Measurements from ENCODE around the gene MX1.
"Not testable (repeated sequence)": the region's sequence is repeated elsewhere in the genome, so short reads cannot be mapped to it uniquely, and the experiment has no call there.

MX1 gene

DNA sequence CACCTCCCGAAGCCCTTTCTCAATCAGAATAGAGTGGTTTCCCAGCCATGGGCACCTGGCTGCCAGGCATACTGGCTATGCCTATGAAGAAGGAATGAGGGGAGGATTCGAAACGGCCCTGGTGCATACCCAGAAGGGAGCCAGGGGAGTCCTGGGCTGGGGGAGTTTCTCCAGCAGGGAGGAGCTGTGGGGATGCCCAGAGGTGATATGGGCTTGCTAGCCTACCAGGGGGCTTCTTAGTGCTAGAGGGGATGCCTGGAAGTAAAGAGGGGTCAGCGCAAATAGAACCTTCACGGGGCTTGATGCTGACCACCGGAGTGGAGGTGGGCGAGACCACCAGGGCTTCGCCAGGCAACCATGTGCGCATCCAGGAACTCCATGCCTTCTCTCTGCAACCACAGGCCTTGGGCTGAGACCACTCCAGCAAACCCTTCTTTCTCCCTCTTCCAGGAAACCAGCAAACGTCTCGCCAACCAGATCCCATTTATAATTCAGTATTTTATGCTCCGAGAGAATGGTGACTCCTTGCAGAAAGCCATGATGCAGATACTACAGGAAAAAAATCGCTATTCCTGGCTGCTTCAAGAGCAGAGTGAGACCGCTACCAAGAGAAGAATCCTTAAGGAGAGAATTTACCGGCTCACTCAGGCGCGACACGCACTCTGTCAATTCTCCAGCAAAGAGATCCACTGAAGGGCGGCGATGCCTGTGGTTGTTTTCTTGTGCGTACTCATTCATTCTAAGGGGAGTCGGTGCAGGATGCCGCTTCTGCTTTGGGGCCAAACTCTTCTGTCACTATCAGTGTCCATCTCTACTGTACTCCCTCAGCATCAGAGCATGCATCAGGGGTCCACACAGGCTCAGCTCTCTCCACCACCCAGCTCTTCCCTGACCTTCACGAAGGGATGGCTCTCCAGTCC is 18.2 kb upstream of the MX1 start:
- DNase-seq (ENCODE audit: low spot score), result no peak

DNA sequence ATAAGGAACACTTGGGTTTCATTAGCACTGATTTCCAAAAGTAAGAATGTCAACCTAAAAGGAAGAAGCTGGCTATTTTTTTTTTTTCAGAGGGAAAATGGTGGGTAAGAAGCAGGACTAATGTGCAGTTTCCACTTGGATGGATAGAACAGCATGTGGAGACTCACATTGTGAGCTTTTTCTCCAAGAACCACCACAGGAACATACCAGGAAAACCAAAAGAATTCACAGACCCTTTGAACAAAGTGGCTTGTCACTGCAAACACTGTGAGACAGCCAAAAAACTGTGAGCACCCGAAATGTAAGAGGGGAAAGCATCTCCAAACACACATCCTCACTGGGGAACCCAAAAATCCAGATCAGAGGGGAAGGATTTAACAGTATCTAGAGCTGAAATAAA is 15.7 kb upstream of the MX1 start:
- DNase-seq (ENCODE audit: low spot score), result no peak

DNA sequence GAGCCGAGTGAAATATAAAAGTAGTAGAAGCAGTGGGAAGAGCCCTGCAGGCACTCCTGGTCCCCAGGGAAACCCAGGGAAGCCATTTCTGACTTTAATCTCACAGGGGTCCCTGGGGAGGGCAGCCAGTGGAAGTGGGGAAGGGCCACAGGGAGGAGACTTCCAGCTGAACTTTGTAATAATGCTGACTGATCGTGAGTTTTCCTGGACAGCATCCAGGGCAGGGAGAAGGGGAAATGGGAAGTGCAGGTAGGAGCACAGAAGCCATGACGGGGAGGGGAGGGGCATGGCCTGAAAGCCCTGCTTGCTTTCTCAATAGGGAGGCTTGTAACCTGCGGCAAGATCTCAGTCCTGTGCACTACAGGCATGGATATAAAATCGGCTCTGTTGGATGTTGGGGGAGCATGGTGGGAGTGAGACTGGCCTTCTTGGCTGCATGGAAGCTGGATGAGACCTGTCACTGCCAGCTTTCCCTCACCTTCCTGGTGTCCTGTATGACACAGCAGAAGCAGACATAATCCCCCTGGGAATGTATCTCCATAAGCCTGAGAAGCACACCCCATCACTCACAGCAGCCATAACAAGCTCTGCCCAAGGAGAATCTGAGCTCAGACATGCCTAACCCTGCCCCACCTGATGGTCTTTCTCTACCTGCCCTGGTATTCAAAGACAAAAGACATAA is 15.1 kb upstream of the MX1 start:
- DNase-seq (ENCODE audit: low spot score), result no peak

DNA sequence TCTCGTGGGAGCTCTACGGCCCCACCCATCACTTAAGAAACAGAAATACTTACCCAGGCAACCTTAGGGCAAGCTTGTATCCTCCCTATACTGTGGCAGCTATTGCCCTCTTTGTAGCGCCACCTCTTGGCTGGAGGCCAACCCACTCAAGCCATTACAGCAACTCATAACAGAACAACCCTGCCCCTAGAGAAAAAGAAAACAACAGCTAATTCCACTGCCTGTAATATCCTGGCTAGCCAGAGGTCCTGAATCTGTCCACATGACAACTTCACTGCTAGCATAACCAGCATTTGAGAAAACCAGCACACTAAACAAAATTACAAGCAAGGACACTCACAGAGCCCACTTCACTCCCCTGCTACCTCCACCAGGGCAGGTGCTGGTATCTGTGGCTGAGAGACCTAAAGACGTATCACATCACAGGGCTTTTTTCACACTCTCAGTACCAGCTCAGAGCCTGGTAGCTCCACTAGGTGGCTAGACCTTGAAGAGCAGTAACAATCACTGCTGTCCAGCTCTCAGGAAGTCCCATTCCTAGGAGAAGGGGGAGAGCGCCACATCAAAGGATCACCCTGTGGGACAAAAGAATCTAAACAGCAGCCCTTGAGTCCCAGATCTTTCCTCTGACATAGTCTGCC is 14.5 kb upstream of the MX1 start:
- no peak for DNase-seq (ENCODE audit: low spot score)

DNA sequence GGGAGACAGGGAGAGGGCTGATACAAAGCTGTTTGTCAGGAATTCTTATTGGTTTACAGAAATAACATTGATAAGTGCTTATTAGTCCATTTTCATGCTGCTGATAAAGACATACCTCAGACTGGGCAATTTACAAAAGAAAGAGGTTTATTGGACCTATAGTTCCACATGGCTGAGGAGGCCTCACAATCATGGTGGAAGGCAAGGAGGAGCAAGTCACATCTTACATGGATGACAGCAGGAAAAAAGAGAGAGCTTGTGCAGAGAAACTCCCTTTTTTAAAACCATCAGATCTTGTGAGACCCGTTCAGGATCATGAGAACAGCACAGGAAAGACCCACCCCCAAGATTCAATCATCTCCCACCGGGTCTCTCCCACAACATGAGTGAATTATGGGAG is 8.5 kb upstream of the MX1 start:
- DNase-seq (ENCODE audit: low spot score), result not testable (repeated sequence)

DNA sequence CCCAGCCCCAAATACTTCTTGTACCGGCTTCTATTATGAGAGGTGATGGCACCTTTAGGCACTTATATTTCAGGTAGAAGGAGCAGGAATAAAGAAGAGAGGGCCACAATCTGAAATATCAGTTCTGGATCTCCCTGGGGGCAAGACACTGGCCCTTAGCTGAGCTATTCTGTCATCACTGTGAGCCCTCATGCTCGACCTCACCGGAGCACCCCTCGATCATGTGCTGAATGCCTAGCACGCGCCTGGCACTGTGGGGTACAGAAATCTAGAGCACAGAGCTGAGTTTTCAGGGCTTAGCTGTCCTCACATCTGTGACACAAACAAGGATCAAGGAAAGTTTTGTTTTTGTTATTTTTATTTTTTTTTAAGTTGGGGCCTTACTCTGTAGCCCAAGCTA is 7.6 kb upstream of the MX1 start:
- no peak for DNase-seq (ENCODE audit: low spot score)

DNA sequence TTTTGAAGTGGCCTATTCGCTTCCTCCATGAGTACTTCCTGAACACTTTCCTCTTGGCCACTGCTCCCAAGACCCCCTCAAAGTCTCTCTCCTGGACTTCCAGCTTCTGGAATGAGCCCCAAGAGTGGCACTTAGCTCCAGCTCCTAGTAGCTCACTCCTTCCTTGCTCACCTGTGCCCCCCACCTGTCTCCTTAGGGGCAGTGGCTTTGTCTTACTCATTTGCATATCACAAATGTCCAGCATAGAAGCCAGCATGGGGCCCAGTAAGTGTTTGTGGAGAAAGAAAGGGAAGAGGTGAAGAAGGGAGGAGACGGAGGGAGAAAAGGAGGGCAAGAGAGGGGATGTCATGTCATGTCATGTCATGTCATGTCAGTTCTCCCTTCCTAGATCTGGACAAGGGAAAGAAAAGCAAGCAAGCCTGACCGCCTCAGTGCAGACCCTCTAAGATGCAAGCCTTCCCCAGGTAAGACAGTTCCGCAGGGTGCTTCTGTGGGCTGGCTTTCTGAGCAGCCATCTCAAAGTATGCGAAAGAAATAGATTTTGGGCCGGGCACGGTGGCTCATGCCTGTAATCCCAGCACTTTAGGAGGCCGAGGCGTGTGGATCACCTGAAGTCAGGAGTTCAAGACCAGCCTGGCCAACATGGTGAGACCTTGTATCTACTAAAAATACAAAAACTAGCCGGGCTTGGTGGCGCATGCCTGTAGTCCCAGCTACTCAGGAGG is 6.9 kb upstream of the MX1 start:
- no peak for DNase-seq (ENCODE audit: low spot score)

DNA sequence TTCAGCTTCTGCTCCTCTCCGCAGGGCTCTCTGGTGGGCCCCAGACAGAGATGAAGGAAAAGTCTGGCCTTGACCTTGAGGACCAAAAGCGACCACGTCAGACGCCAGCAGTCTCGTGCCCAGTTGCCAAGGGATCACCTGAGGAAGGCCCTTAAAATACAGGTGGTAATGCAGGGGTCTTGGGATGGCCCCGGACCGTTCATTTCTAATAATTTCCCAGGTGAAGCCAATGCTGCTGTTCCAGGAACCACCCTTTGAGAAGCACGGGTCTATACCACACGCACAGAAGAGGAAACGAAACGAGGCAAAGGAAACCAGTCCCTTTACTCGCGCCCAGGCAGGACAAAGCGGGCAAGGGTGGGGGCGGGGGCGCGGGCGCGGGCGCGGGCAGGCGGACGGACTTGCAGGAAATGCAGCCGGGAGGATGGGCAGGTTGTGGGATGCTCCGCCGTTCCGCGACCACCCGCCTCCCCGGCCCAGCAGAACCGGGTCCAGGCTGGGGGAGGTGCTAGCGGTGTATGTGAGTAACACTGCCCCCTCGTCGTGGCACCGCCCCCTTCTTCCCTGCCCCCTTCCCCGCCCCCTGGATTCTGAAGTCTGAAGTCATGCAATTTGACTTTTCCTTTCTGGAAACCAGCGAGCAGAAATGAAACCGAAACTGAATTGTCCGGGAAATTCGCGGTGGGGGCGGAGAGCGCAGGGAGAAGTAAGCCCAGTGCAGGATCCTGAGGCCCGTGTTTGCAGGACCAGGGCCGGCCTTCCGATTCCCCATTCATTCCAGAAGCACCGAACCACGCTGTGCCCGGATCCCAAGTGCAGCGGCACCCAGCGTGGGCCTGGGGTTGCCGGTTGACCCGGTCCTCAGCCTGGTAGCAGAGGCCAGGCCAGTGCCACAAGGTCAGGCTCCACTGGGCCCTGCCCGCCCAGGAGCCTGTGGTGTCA is 5.8 kb upstream of the MX1 start:
- DNase-seq (ENCODE audit: low spot score), result no peak

DNA sequence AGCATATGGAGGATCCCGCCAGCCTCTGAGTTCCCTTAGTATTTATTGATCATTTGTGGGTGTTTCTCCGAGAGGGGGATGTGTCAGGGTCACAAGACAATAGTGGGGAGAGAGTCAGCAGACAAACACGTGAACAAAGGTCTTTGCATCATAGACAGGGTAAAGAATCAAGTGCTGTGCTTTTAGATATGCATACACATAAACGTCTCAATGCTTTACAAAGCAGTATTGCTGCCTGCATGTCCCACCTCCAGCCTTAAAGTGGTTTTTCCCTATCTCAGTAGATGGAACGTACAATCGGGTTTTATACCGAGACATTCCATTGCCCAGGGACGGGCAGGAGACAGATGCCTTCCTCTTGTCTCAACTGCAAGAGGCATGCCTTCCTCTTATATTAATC is 5.0 kb upstream of the MX1 start:
- not testable (repeated sequence) for DNase-seq (ENCODE audit: low spot score)

DNA sequence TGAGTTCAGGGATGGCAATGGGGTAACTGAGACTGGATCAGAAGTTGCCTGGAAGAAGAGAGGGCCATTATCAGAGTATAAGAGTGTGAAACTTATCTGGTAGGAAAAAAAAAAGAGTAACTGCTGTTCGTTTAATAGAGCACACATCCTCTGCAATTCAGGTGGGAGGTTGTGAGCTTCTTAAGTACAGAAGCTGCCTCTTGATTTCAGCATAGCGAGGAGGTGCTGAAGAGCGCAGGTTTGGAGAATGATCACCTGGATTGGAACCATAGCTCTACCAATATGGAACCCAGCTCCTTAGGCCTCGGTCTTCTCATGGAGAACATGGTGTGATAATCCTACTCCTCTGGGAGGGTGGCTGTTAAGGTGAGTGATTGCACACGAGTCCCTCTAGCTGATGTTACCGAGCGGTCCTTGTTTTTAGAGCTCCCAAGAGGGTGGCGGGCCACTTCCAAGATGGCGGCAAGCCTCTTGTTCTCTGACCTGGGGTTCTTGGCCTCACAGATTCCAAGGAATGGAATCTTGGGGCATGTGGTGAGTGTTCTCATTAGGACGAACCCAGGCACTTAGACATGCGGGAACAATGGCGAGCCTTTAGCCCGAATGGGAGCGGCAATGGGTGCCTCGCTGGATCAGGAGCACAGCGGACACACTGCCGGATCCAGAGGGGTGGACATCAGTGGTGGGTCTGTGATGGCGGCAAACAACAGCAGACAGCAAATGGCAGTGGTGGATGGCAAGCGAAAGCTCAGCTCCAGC is 3.3 kb upstream of the MX1 start:
- no peak for DNase-seq (ENCODE audit: low spot score)

DNA sequence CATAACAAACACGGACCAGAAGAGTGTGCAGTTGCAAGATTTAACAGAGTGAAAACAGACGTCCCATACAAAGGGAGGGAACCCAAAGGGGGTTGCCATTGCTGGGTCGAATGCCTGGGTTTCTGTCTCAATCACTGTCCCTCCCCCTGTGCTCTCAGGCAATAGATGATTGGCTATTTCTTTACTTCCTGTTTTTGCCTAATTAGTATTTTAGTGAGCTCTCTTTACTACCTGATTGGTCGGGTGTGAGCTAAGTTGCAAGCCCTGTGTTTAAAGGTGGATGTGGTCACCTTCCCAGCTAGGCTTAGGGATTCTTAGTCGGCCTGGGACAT is 2.8 kb upstream of the MX1 start:
- DNase-seq (ENCODE audit: low spot score), result not testable (repeated sequence)

DNA sequence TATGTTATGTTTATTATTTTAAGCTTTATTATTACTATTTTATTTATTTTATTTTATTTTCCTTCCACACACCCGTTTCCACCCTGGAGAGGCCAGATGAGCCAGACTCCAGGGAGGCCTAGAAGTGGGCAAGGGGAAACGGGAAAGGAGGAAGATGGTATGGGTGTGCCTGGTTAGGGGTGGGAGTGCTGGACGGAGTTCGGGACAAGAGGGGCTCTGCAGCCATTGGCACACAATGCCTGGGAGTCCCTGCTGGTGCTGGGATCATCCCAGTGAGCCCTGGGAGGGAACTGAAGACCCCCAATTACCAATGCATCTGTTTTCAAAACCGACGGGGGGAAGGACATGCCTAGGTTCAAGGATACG is 468 bp upstream of the MX1 start:
- DNase-seq (ENCODE audit: low spot score), result no peak

DNA sequence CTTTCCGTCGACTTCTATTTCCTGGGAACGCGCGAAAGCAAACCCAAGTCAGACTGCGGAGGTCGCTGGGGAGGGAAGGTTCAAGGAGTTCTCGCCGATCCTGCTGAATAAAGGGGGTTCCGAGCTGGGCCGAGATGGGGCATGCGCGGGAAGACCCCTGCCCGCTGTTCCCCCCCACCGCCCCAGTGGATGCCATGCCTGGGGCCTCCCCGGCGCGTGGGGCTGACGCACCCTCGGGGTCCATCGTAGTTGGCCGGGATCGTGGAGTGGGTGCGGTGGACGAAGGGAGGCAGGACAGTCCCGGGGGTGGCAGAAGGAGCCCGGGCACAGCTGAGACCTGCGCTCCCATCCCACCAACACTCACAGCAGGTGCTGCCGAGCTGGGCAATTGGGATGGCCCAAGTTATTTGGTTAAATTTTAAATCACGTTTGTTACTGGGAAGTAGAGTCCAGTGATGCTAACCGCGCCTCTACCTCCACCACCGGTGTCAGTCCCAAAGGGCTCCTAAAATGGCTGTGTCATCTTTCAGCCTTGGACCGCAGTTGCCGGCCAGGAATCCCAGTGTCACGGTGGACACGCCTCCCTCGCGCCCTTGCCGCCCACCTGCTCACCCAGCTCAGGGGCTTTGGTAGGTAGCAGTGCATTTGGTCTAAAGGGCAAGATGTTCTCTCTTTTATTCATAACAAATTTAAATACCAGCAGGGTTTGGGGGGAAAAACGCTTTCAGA is 801 bp downstream of the MX1 start:
- no peak for DNase-seq (ENCODE audit: low spot score)

DNA sequence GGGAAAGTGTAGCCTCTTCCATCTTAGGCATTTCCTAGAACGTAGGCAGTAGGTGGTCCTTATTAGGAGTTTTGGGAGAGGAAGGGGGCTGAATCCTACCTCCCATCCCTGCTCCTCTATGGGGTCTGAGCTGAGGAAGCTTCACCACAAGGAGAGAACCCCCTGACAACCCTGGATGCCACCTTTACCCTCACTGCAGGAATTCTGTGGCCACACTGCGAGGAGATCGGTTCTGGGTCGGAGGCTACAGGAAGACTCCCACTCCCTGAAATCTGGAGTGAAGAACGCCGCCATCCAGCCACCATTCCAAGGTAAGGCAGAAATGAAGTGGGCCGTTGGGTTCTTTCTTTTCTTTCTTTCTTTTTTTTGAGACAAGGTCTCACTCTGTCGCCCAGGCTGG is 1.5 kb downstream of the MX1 start:
- no peak for DNase-seq (ENCODE audit: low spot score)

DNA sequence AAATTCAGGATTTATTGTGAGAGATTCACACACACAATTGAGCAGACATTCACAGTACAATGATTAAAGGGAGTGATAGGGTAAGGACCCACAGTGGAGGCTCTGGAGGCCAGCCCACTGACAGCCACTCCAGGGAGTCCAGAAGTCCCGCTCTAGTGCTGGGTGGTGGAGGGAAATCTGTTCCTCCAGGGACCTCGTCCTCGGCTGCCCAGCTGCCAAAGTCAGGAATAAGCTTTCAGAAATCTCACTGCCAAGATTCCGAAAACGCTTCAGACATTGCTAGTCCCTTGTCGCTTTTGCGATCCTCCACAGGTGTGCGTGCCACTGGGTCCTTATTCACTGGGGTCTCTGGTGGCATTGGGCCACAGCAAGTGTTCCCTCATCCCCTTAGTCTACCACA is 2.3 kb downstream of the MX1 start:
- DNase-seq (ENCODE audit: low spot score), result no peak

DNA sequence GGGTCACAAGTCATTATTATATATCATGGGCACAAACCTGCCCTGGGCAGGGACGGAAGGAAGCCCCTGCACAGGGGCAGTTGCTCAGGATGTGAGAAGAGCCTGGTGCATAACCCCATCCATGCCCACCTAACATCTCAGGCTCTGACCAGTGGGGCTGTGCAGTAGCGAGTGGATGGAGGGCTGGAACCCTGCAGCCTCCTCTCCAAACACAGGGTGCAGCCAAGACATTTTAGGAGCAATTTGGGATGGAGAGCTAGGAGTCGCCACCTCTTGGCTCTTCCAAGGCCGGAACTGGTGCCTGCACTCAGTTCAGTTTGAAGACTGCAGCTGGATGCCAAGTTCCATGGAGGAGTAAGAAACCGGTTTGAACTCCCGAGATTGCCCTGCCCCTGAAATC is 2.8 kb downstream of the MX1 start:
- no peak for DNase-seq (ENCODE audit: low spot score)

DNA sequence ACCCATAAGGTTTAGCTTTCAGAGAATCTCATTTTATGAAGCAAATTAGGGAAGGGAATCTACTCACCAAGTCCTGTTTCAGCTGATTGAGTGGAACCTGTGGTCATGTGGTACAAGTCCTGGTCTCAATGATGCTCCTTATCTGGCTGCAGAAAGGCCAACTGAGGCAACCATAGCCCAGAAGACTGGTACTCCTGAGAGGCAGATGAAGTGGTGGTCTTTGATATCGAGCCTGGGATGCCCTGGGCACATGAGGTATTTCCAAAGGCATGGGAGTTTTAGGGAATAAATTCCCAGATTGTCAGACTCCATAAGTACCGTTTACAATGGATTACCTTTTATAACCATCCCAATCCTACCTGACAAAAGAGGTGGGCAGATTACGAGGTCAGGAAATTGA is 3.3 kb downstream of the MX1 start:
- no peak for DNase-seq (ENCODE audit: low spot score)

DNA sequence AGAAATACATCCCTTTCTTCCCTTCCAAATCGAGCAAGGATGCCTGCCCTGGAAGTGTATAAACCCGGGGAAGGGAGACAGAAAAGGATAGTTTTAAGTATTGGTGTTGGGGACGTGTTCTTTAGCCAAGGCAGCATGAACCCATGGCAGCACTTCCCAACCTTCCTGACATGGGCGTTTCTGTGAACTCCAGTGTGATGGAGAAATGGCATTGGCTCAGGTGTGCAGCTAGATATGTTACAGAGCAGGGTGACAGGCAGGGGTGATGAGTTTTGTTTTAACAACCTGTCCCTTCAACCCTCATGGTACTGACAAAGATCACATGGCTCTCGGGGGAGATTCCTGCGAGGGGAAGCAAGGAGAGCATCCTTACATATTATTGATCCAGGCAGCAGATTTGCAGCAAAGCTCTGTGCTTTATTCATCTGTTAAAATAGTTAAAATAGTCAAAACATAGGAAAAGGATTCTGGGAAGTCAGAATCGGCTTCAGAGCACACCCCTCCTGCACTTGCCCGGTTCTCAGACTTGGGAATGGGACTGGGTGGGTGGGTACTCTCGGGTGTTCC is 4.0 kb downstream of the MX1 start:
- DNase-seq (ENCODE audit: low spot score), result no peak

DNA sequence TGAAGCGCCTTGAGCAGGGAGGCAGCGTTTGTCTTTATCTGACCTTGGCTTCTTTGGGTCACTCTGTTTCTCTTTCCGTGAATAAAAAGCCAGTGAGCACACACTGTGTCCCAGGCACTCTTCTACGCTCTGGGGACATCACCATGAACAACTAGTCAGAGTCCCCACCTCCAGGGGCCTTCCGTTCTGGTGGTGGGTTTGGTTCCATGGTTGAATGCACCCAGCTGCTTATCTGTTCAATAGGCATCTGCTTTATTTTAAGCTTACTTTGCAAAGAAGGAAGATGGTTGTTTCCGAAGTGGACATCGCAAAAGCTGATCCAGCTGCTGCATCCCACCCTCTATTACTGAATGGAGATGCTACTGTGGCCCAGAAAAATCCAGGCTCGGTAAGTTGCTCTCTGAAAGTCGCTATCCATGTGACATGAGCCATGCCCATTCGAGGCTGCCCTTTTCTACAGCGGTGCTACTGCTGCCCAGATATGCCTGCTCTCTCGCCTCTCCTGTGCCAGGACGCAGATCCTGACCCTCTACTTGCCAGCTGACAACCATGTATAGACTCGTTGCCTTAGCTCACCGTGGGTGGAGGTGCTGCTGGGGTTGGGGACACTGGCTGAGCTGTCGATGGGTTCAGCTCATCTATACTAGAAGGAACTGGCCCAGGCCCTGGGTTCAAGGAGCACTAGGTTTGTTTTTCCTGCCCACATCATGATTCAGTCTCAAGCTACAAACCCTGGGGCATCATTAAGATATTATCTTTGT is 5.9 kb downstream of the MX1 start:
- no peak for DNase-seq (ENCODE audit: low spot score)

Measured in D341Med (cell line).